AG10803 (cell line): ENCODE measurements around the gene NEFH.
"Not testable (repeated sequence)": the region's sequence is repeated elsewhere in the genome, so short reads cannot be mapped to it uniquely, and the experiment has no call there.

ENCODE experiments used
- DNase-seq: peaks from one replicate; pipeline ENCODE4 v3.0.0; 2010; ENCODE audit warnings: low read depth
- H3K4me3 ChIP-seq: 2 replicates; pipeline ENCODE4 v1.5.1; 2011; ENCODE audit warnings: mild to moderate bottlenecking, low read length, control low read depth
- TF ChIP-seq, protein P1 (sequence below): conservative IDR thresholded peaks from 2 replicates; pipeline ENCODE4 v1.5.1; 2011; ENCODE audit warnings: mild to moderate bottlenecking, low read length, control low read depth, inconsistent platforms

Gene NEFH, protein sequence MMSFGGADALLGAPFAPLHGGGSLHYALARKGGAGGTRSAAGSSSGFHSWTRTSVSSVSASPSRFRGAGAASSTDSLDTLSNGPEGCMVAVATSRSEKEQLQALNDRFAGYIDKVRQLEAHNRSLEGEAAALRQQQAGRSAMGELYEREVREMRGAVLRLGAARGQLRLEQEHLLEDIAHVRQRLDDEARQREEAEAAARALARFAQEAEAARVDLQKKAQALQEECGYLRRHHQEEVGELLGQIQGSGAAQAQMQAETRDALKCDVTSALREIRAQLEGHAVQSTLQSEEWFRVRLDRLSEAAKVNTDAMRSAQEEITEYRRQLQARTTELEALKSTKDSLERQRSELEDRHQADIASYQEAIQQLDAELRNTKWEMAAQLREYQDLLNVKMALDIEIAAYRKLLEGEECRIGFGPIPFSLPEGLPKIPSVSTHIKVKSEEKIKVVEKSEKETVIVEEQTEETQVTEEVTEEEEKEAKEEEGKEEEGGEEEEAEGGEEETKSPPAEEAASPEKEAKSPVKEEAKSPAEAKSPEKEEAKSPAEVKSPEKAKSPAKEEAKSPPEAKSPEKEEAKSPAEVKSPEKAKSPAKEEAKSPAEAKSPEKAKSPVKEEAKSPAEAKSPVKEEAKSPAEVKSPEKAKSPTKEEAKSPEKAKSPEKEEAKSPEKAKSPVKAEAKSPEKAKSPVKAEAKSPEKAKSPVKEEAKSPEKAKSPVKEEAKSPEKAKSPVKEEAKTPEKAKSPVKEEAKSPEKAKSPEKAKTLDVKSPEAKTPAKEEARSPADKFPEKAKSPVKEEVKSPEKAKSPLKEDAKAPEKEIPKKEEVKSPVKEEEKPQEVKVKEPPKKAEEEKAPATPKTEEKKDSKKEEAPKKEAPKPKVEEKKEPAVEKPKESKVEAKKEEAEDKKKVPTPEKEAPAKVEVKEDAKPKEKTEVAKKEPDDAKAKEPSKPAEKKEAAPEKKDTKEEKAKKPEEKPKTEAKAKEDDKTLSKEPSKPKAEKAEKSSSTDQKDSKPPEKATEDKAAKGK

DNA sequence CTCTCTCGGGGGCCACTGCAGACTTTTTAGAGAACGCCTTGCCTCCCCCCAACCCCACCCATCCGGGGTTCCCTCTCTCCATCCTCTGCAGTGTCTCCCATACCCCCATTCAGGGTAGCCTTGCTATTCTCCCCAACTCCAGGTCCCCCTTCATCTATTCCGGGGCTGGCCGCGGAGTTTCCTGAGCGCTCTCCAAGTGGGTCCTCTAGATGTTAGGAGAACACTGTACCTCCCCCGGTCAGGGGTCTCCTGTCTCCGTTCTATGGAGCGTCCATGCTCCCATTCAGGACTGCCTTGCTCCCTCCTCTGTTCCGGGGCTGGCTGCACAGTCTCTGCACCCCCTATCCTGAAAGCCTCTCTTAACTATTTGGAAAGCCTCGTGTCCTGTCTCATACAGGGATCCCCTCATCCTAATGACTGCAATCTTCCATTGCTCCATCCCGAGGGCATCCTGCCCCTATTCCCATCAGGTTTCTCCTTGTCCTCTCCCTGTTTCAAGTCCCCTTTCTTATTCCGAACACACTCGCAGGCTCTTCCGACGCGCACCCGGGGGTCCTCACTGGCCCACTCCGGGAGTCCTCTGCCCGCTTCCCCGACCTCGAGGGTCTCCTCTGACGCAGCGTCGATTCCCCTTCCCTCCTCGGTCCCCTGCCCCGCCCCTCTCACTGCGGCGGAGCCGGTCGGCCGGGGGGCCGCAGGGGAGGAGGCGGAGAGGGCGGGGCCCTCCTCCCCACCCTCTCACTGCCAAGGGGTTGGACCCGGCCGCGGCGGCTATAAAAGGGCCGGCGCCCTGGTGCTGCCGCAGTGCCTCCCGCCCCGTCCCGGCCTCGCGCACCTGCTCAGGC lies at the start of gene NEFH:
Gene NEFH (plus strand): TSS at position 802 of the 845 bp plus-strand sequence. CDS start 45 bp downstream, outside the sequence.
- H3K4me3 ChIP-seq: peak within 1 kb of the TSS; percentile 26; the same call in 1 of the 2 replicates
- TF ChIP-seq, protein P1, sequence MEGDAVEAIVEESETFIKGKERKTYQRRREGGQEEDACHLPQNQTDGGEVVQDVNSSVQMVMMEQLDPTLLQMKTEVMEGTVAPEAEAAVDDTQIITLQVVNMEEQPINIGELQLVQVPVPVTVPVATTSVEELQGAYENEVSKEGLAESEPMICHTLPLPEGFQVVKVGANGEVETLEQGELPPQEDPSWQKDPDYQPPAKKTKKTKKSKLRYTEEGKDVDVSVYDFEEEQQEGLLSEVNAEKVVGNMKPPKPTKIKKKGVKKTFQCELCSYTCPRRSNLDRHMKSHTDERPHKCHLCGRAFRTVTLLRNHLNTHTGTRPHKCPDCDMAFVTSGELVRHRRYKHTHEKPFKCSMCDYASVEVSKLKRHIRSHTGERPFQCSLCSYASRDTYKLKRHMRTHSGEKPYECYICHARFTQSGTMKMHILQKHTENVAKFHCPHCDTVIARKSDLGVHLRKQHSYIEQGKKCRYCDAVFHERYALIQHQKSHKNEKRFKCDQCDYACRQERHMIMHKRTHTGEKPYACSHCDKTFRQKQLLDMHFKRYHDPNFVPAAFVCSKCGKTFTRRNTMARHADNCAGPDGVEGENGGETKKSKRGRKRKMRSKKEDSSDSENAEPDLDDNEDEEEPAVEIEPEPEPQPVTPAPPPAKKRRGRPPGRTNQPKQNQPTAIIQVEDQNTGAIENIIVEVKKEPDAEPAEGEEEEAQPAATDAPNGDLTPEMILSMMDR: no peak
- no peak for DNase-seq

DNA sequence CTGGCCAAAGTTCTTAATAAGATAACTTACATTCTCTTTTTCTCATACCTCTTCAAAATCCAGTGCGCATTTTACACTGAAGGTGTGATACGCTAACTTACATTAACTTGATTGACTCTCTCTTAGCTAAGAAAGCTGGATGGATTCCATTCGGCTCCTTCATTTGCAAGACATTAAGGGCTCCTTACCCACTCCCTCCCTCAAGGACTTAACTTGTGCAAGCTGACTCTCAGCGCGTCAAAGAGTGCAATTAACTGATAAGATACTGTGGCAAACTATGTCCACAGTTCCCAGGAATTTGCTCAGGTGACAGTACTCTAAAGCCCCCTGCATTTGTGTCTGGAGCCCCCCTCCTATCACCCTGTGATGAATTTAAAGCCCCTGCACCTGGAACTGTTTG lies 48.0 kb upstream of the NEFH start:
- no peak overlapping the region for H3K4me3 ChIP-seq
- TF ChIP-seq, protein P1: no peak
- DNase-seq: no peak

DNA sequence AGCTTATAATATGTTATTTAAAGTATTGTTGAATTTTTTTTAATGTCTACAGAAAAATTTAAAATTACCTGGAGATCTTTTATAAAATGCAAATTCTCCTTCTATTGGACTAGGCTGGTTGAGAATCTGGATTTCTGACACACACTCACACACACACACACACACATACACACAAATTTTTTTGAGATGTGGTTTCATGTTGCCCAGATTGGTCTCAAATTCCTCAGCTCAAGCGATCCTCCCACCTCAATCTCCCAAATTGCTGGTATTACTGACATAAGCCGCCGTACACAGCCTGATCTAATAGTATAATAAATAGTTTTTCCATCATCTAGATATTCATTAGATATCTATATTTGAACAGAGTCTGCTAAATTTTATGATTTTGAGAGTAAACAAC lies 46.2 kb upstream of the NEFH start:
- DNase-seq: no peak
- no peak overlapping the region for H3K4me3 ChIP-seq
- TF ChIP-seq, protein P1: no peak

DNA sequence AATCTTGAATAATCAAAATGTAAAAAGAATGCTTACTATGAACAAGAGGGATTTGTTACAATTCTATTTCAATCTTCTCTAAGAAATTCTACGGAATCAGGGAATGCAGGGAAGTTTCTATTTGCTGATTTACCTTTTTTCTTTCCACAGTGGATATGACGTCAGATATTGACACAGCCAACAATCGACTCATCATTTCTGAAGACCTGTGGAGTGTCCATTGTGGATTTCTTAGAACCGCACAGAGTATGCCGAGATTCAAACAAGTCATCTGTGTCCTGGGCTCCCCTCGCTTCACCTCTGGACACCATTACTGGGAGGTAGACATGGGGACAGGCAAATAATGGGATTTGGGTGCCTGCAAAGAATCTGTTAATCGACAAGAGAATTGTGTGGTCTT lies 45.7 kb upstream of the NEFH start:
- TF ChIP-seq, protein P1: no peak
- no peak for DNase-seq
- H3K4me3 ChIP-seq: no peak overlapping the region

DNA sequence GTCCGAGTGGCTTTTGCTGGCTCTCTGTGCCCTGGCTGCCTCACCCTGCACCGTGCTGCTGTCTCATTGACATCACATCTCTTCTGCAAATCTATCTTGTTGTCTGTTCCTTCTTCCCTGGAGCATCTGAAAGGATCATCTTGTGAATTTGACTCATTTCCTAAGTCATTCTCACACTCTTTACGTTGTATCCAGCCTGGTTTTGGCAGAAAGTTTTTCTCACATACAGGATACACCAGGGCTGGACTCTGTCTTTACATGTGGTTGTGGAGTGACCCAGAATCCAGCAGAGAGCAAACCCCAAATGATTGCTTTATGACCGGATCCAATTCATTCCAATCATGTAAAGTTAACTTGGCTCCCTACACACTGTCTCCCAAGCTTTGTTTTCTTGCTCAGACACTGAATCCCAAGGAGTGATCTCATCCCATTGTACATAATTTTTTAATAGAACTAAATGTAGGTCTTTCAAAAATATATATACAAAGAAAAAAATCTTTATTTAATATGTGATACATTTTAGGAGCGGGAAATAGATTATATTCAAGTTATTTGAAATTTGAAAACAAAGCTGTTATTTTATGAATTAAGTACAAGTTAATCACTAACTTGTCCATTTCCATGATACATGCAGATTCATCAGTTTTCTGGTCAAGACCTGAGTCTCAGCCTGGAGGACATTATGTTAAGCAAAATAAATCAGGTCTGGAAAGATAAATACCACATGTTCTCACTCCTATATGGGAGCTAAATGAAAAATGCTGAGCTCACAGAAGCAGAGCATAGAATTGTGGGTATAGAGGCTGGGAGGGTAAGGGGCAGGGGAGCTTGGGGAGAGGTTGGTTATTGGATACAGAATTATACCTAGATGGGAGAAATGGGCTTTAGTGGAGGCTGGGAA lies 44.5 kb upstream of the NEFH start:
- no peak for DNase-seq
- no peak overlapping the region for H3K4me3 ChIP-seq
- TF ChIP-seq, protein P1: no peak

DNA sequence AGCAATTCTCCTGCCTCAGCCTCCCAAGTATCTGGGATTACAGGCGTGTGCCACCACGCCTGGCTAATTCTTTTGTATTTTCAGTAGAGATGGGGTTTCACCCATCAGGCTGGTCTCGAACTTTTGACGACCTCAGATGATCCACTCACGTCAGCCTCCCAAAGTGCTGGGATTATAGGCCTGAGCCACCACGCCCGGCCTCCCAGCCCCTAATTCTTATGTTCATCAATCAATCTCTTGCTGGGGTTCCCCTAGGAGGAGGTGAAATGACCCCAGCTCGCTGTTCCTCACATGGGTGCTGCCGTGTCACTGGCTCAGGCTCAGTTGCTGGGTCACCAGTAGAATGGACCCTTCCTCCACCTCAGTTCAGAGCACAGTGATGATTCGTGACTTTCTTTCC lies 41.7 kb upstream of the NEFH start, which contains the start of gene RFPL1:
Gene RFPL1 (plus strand): TSS at position 301 of the 400 bp plus-strand sequence.
- not testable (repeated sequence) for DNase-seq

More for the DNA sequence above, 41.7 kb upstream of the NEFH start, which contains the start of gene RFPL1:
- not testable (repeated sequence) for H3K4me3 ChIP-seq
